GM19099 (cell line): ENCODE results near the gene ACAN.

ENCODE experiments used
- POLR2A ChIP-seq: IDR thresholded peaks from 3 replicates; pipeline ENCODE4 v1.6.1; 2011; ENCODE audit warnings: low read depth; ENCODE audit not compliant: insufficient read length; ENCODE audit errors: extremely low read depth

ACAN gene

GRCh38 chr15:88818920-88819319 lies 15.7 kb downstream of the ACAN start:
- no peak for TF ChIP-seq POLR2A

- no peak for TF ChIP-seq POLR2A
Measured at GRCh38 chr15:88821993-88822392, 18.8 kb downstream of the ACAN start.

GRCh38 chr15:88828791-88829190 lies 25.6 kb downstream of the ACAN start:
- no peak for TF ChIP-seq POLR2A

GRCh38 chr15:88830016-88830415 lies 26.8 kb downstream of the ACAN start:
- no peak for TF ChIP-seq POLR2A

- no peak for TF ChIP-seq POLR2A
Measured at GRCh38 chr15:88832820-88833730, 29.8 kb downstream of the ACAN start.

- TF ChIP-seq POLR2A, result no peak
Measured at GRCh38 chr15:88833731-88834100, 30.5 kb downstream of the ACAN start.

GRCh38 chr15:88834211-88834812 lies 31.1 kb downstream of the ACAN start:
- TF ChIP-seq POLR2A, result no peak

GRCh38 chr15:88835119-88835518 lies 31.9 kb downstream of the ACAN start:
- no peak for TF ChIP-seq POLR2A

GRCh38 chr15:88835646-88836045 lies 32.4 kb downstream of the ACAN start:
- TF ChIP-seq POLR2A, result no peak

GRCh38 chr15:88838667-88839066 lies 35.4 kb downstream of the ACAN start:
- no peak for TF ChIP-seq POLR2A

GRCh38 chr15:88839146-88839545 lies 35.9 kb downstream of the ACAN start:
- no peak for TF ChIP-seq POLR2A

- no peak for TF ChIP-seq POLR2A
Measured at GRCh38 chr15:88839961-88840360, 36.7 kb downstream of the ACAN start.

GRCh38 chr15:88841236-88841635 lies 38.0 kb downstream of the ACAN start:
- no peak for TF ChIP-seq POLR2A

- no peak for TF ChIP-seq POLR2A
Measured at GRCh38 chr15:88842156-88842555, 38.9 kb downstream of the ACAN start.

GRCh38 chr15:88843334-88843733 lies 40.1 kb downstream of the ACAN start:
- TF ChIP-seq POLR2A, result no peak

GRCh38 chr15:88844749-88845386 lies 41.6 kb downstream of the ACAN start:
- TF ChIP-seq POLR2A, result no peak
